Measurements from ENCODE around the gene HMGB3. TPM values are rescaled to one million over a fixed set of nuclear protein-coding genes. Genes with fewer than 3 reads are reported as not detected.

HMGB3 gene
- total RNA-seq, 1 donor from 2014 or later, result 15.3 TPM

Other genes starting within 250 kb of the HMGB3 start
- 68.3 TPM for gene CD99L2, start 84.7 kb upstream of the HMGB3 start, total RNA-seq
- gene GPR50, start 193.2 kb downstream of the HMGB3 start, total RNA-seq, result not detected